ENCODE measurements around the gene GTF2H4.

- TF ChIP-seq CTCF (IDR thresholded peaks at IDR 0.05) (no peak), POLR2A (IDR thresholded peaks at IDR 0.05) (no peak), EP300 (IDR thresholded peaks at IDR 0.05) (no peak), POLR2AphosphoS5 (IDR thresholded peaks at IDR 0.05) (peak; percentile 20)
Measured at GRCh38 chr6:30963641-30964040, 55.6 kb downstream of the GTF2H4 start.

All from gastroesophageal sphincter (tissue), 3 donors.